Adrenal gland (tissue), 5 donors: Measurements from ENCODE around the gene TMEM184A.

Source experiments
- POLR2A ChIP-seq, 2 donors: fragments of 450-650 bp; IDR thresholded peaks; one replicate each; pipeline ENCODE4 v1.6.1; 2017; ENCODE audit warnings: antibody characterized with exemption in 2 of 2, mild to moderate bottlenecking in 2 of 2, moderate library complexity in 1 of 2
- TF ChIP-seq, protein P1 (sequence below), 6 experiments: fragments of 450-650 bp in 4 of 6; fragments of 200-600 bp in 2 of 6; sonication (generic) in 1 of 6; IDR thresholded peaks; 1 replicate in 5 of 6; 2 replicates in 1 of 6; pipeline versions ENCODE4 v1.5.1 to v1.8.0; 2016 to 2021; ENCODE audit warnings: antibody characterized with exemption in 6 of 6, mild to moderate bottlenecking in 2 of 6, moderate library complexity in 1 of 6
- donor health status: DM: no; HTN: no; CAD: no.

DNA sequence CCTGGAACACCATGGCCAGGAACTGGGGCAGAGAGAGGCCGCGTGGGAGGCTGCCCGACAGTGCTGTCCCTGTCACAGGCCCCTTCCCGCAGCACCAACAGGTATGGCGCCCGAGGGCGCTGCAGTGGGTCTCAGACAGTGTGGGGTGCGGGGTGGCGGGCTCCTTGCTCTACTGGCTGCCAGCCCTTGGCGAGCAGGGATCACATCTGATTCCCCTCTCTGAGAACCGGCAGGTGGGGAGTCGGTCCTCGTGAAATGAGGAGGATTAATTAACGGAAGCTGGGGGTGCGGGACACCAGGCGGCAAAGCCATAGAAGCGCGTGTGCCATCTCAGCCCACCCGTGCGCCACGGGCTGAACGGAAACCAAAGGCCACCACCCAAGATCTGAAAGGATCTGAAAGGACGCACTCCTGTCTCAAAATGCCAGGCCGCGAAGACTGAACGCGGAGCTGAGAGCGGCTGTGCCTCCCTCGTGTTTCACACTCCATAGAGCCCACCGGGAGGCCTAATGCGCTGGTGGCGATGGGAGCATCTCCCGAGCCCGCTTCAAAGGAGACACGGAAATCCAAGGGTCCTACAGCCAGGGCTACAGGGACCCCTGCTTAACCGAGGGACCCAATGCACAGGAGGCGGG is 58.6 kb downstream of the TMEM184A start:
- TF ChIP-seq, protein P1, sequence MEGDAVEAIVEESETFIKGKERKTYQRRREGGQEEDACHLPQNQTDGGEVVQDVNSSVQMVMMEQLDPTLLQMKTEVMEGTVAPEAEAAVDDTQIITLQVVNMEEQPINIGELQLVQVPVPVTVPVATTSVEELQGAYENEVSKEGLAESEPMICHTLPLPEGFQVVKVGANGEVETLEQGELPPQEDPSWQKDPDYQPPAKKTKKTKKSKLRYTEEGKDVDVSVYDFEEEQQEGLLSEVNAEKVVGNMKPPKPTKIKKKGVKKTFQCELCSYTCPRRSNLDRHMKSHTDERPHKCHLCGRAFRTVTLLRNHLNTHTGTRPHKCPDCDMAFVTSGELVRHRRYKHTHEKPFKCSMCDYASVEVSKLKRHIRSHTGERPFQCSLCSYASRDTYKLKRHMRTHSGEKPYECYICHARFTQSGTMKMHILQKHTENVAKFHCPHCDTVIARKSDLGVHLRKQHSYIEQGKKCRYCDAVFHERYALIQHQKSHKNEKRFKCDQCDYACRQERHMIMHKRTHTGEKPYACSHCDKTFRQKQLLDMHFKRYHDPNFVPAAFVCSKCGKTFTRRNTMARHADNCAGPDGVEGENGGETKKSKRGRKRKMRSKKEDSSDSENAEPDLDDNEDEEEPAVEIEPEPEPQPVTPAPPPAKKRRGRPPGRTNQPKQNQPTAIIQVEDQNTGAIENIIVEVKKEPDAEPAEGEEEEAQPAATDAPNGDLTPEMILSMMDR (IDR thresholded peaks at IDR 0.05): no peak
- TF ChIP-seq POLR2A (IDR thresholded peaks at IDR 0.05): no peak
